Hair follicular keratinocyte (primary cell): ENCODE measurements around the gene YAP1. TPM values are rescaled to one million over a fixed set of nuclear protein-coding genes. Genes with fewer than 3 reads are reported as not detected.

Experiments
- total RNA-seq: library from RNA; depleted of rRNA; stranded (reverse); fragments of >200 nt; gene quantifications from 2 replicates; pipeline ENCODE4 v1.2.3, GENCODE V29; 2015

YAP1 gene
- 92.6 and 119 TPM in 2 replicates for total RNA-seq

DNA sequence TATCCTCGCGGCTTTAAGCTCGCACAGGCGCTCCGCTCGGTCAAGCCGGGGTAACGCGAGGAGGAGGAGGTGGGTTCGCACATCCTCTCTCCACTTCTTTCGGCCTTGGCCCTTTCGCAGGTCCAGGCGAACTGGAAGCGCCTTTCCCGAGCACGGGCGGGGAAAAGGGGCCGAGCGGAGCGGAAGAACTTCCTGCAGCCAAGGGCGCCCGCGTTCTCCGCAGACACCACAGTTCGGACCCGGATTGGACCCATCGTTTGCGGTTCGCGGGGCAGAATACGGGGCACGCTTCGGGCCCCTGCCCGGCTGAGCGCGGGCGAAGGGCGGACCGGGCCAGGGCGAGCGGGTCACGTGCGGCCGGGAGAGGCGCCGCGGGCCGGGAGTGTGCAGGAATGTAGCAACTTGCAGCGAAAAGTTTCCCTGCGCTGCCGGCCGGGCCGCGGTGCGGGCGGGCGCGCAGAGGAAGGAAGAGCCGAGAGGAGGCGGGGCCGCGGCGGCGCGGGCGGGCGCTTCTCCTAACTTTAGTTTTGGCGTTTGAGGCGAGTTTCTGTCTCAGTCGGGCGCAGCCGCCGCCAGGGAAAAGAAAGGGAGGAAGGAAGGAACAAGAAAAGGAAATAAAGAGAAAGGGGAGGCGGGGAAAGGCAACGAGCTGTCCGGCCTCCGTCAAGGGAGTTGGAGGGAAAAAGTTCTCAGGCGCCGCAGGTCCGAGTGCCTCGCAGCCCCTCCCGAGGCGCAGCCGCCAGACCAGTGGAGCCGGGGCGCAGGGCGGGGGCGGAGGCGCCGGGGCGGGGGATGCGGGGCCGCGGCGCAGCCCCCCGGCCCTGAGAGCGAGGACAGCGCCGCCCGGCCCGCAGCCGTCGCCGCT, at the start of gene YAP1:
Gene YAP1, plus strand, starts transcription at position 552 of the 865 bp plus-strand sequence. CDS start 402 bp downstream, outside the sequence.

Other genes starting within 250 kb of the YAP1 start
- 0.57 and 0.86 TPM in 2 replicates for gene CEP126, start 195.4 kb upstream of the YAP1 start, total RNA-seq
- gene ANGPTL5, start 193.9 kb upstream of the YAP1 start, total RNA-seq = not detected in 2 replicates
- gene CFAP300, start 63.0 kb upstream of the YAP1 start, total RNA-seq = 2.4 and 5.9 TPM in 2 replicates
- 2.4 and 2.6 TPM in 2 replicates for gene BIRC3, start 207.0 kb downstream of the YAP1 start, total RNA-seq
- gene BIRC2, start 236.8 kb downstream of the YAP1 start, total RNA-seq = 28.0 and 45.5 TPM in 2 replicates